ENCODE measurements around the gene SEC23A.
"Not testable (repeated sequence)": the region's sequence is repeated elsewhere in the genome, so short reads cannot be mapped to it uniquely, and the experiment has no call there.

SEC23A gene

DNA sequence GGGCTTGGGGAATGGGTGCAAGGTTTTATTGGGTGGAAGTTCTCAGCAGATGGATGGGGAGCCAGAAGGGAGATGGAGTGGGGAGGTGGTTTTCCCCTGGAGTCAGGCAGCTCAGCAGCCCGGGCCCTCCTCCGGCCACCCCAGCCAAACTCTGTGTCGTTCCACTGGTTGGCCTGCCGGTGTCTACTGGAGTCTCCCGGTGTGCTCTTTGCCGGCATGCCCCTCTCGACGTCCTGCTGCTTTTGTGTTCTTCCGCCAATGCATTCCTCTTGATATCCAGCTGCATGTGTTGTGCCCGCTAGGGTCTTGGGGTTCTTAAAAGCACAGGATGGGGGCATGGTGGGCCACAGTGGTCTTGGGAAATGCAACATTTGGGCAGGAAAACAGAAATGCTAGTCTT lies 72.8 kb downstream of the SEC23A start:
- DNase-seq (ENCODE audit: low read depth) = no peak

- DNase-seq (ENCODE audit: low read depth) = no peak
Observed at GRCh38 chr14:39029789-39030188, 73.2 kb downstream of the SEC23A start.

DNA sequence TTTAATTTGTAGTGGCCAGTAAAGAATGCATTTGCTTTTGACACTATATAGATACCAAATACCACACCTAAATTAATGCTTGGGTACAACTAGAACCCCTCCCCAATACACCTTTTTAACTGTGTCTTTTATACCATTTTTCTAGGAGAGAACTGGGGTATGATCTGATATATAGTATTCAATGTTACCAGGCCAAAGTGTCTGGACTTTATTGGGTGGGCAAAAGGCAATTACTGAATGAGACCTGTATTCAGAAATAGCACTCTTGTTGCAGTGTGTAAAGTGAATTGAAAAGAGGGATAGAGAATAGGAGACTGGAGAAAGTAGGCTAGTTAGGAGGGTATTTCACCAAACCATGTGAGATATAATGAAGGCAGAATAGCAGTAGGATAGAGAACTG lies 74.4 kb downstream of the SEC23A start:
- no peak for DNase-seq (ENCODE audit: low read depth)

- DNase-seq (ENCODE audit: low read depth) = no peak
Observed at GRCh38 chr14:39025810-39026627, 77.0 kb downstream of the SEC23A start.

- no peak for DNase-seq (ENCODE audit: low read depth)
Observed at GRCh38 chr14:39025250-39025809, 77.7 kb downstream of the SEC23A start.

GRCh38 chr14:39023939-39024871 lies 78.8 kb downstream of the SEC23A start:
- DNase-seq (ENCODE audit: low read depth) = no peak

DNA sequence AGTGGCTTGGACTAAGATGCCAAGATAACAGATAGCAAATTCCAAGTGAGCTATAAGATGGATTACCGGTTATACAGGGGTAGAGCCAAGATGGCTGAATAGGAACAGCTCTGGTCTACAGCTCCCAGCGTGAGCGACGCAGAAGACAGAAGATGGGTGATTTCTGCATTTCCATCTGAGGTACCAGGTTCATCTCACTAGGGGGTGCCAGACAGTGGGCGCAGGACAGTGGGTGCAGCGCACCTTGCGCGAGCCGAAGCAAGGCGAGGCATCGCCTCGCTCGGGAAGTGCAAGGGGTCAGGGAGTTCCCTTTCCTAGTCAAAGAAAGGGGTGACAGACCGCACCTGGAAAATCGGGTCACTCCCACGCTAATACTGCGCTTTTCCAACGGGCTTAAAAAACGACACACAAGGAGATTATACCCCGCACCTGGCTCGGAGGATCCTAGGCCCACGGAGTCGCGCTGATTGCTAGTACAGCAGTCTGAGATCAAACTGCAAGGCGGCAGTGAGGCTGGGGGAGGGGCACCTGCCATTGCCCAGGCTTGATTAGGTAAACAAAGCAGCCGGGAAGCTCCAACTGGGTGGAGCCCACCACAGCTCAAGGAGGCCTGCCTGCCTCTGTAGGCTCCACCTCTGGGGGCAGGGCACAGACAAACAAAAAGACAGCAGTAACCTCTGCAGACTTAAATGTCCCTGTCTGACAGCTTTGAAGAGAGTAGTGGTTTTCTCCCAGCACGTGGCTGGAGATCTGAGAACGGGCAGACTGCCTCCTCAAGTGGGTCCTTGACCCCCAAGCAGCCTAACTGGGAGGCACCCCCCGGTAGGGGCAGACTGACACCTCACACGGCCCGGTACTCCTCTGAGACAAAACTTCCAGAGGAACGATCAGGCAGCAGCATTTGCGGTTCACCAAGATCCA lies 85.7 kb downstream of the SEC23A start:
- DNase-seq (ENCODE audit: low read depth) = not testable (repeated sequence)

- no peak for DNase-seq (ENCODE audit: low read depth)
Observed at GRCh38 chr14:39016733-39017095, 86.3 kb downstream of the SEC23A start.

- no peak for DNase-seq (ENCODE audit: low read depth)
Observed at GRCh38 chr14:39015964-39016577, 87.0 kb downstream of the SEC23A start.

- DNase-seq (ENCODE audit: low read depth) = no peak
Observed at GRCh38 chr14:39015360-39015961, 87.6 kb downstream of the SEC23A start.

- no peak for DNase-seq (ENCODE audit: low read depth)
Observed at GRCh38 chr14:39014460-39014859, 88.6 kb downstream of the SEC23A start.

DNA sequence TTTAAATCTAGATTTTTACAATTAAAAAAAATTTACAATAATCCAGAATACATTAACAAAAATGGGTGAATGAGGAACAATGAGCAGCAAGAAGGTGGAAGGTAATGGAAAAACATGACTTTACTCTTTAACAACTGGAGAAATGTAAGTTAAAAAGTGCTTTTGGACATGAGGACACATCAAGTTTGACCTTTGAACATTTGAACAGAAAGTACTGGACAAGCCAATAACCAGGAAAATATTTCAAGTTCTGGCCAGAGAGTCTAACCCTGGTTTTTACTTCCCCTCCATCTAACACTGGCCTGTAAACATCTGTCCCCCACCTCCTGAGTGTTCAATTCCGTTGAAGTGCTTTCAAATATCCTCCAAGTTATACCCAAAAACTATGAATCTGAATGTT lies 94.1 kb downstream of the SEC23A start:
- not testable (repeated sequence) for DNase-seq (ENCODE audit: low read depth)

GRCh38 chr14:39006721-39007410 lies 96.2 kb downstream of the SEC23A start:
- no peak for DNase-seq (ENCODE audit: low read depth)

DNA sequence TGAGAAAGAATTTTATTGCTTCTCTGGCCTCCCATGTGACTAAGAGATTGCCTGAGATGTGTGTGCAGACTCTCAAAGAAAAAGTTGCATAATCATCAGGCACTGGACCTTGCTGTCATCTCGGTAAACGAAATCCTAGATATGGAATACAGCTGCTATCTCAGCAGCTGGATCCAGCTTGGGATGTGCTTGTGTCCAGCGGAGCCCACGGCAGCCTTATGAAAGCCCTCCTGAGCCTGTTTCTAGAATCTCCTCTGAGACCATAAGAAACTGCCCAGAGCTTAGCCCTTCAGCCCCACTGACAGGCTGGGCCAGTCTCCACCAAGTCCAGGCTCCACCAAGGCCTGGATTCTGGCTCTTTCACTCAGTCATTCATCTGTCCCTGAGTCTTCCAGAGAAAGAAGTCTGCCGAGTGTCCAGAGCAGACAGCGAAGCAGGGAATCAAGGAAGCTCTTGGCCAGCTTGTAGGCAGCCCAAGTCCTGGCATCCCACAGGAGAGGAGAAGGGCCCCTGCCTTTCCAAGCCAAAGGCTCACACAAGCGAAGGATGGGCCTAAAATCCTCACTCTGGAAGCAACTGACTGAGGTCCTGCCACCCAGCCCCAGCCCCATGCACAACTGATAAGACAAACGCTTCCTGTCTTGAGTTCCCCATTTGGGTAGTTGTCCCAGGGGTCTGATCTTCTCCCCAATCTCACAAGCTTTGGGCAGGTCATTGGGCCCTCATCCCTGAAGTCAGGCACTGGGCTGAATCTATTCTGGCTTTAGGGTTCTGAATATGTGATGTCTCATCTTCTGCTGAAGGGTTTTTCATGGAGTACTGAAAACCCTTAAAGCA lies 97.8 kb downstream of the SEC23A start:
- DNase-seq (ENCODE audit: low read depth) = no peak

GRCh38 chr14:38999949-39000348 lies 103.1 kb downstream of the SEC23A start:
- no peak for DNase-seq (ENCODE audit: low read depth)

DNA sequence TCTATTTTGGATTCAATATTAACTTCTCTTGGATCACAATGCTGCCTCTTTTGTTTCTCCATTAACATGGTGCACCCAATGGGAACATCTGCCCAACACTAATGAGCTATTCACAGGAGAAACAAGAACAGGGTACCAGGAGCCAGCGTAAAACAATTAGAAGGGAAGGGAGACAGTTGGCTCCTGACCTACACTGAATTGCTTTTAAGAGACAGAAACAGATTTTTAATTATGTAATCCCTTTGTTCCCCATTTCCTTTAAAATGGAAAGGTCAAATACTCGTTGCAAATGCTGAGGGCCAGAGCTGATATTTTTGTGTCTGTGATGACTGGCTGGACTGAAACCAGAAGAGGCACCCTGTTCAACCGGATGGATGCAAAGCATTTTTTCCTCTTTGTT lies 108.3 kb downstream of the SEC23A start:
- DNase-seq (ENCODE audit: low read depth) = no peak

DNA sequence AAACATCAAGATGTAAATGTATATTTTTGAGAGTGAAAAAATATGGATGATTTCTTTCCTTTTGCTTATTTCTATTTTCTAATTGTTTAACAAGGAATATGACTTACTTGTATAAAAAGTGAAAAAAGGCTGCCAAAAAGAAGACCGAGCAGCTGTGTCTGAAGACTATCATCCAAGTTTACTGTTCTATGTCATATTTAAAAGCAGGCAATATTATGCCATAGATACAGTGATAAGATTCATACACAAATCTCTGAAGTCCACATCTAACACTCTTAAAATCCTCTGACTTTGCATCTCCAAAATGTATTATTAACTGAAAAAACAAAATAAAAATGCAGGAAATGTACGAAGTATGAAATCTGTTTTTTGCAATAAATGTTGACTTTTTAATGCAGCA lies 109.1 kb downstream of the SEC23A start:
- DNase-seq (ENCODE audit: low read depth) = no peak

- DNase-seq (ENCODE audit: low read depth) = no peak
Observed at GRCh38 chr14:38992067-38992844, 110.8 kb downstream of the SEC23A start.
